NCI-H510A treated with DMSO at 0.1 percent for 48 hours (cell line): ENCODE measurements around the gene SIX2.

Experiments
- DNase-seq: peaks from one replicate; lab custom pipeline; 2025; lab: John Stamatoyannopoulos, UW

SIX2 gene

GRCh38 chr2:45000921-45001868 lies 8.1 kb downstream of the SIX2 start:
- DNase-seq = no peak

GRCh38 chr2:45000341-45000901 lies 8.8 kb downstream of the SIX2 start:
- no peak for DNase-seq

GRCh38 chr2:44999540-44999939 lies 9.7 kb downstream of the SIX2 start:
- no peak for DNase-seq

DNA sequence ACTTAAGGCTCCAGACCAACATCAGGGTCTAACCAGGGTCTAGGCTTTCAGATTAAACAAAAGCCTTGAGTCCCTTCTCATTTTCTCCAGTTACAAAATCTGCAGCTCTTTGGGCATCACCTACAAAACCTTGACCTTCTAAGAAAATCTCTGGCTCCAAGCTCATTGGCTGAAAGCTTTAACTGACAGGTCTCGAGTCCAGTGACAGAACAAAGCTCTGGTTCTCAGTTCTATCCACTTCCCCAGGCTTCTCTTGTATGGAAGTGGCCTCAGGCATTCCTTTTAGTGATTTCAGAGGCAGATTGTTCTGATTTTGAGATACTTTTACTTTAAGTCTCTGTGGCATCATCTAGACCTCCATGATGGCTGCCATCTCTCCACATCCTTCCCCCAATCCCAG lies 11.3 kb downstream of the SIX2 start:
- no peak for DNase-seq

DNA sequence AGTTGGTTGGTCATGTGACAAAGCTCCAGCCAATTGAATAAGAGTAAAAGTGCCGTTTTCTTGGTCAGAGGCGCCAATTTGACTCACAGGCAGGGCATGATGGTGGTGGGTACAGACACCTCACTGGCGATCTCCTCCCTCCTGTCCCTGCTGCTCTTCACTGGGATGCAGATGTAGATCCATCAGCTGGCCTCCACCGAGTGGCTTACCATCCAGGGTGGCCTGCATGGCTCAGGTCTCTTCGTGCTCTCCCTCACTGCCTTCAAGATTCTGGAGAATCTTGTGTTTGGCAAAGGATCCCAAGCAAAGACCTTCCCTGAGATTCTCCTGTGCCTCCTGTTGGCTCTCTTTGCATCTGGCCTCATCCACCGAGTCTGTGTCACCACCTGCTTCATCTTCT lies 12.9 kb downstream of the SIX2 start:
- DNase-seq = no peak

DNA sequence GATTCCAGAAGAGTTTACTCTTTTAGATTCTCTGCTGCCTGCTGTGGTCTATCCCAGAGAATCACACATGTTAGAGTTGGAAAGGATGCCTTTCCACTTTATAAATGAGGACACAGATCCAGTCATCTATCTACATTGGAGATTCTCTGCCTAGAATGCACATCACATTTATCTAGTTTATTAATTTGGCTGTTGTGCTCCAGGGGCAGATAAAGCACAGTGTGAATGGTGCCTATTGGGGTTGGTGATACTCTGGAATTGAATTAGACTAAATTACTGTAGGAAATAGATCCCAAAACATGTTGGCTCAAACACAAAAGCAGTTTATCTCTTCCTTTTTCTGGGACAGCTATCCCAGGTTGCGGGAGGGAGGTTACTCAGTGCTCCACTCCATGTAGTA lies 14.9 kb downstream of the SIX2 start:
- no peak for DNase-seq

DNA sequence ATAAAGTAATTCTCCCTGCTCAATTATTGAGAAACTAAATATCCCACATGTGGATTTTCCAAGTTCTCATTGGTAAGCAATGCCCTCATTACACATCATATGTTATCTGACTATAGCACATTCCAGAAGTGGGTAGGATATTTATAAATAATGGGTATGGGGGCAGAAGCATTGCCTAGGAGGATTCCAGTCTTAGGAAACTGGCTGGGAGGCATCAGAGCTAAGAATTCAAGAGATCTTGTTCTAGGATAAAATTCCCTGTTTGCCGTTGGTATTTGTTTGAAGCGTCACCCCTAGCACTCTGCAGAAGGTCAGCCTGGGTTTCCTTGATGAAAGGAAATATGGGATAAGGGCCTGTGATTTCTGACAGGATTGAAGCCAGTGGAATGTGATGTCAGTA lies 20.1 kb downstream of the SIX2 start:
- DNase-seq = no peak

DNA sequence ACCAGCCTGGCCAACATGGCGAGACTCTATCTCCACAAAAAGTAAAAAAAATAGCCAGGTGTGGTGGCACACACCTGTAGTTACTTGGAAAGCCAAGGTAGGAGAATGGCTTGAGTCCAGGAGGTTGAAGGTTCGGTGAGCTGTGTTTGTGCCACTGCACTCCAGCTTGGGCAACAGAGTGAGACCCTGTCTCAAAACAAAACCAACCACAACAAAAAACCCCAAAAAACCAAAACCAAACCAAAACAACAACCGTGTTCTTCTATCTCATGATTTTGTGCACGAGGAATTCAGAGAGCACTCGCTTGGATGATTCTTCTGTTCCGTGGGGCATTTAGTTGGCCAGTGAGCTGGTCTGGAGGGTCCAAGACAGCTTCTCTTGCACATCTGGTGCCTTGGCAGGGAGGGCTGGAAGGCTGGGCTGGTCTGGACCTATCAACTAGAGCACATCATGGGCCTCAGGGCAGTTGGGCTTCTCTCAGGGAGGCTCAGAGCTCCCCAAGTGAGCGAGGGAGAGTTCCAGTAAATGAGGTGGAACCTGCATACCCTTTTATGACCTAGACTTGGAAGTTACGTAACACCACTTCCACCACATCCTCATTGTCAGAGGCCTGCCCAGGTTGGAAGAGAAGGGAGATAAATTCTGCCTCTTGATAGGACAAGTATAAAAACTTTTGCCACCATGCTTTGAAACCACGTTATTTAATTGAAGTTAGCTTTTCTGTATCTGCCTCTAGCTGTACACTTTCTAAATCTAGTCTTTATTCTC lies 25.2 kb downstream of the SIX2 start:
- no peak for DNase-seq

DNA sequence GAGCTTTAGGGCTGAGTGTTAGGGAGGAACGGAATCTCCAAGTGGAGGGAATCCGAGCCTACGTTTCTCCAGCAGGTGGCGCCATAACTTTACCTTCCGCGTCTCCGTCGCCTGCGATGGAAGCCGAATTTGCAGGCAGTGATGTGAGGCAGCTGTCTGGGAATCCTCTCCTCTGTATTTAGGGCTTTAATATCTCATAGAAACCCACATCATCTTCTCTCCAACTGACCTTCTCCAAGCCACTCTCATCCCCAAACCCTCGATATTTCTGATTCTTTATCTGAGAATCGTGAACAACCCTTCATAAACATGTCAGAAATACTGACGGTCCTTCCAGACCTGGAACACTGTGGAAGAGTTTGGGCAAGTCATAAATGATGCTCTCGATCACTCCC lies 27.5 kb downstream of the SIX2 start:
- DNase-seq = peak; percentile 85

GRCh38 chr2:44980751-44981713 lies 28.2 kb downstream of the SIX2 start:
- DNase-seq = no peak

GRCh38 chr2:44979581-44979980 lies 29.7 kb downstream of the SIX2 start:
- DNase-seq = no peak

DNA sequence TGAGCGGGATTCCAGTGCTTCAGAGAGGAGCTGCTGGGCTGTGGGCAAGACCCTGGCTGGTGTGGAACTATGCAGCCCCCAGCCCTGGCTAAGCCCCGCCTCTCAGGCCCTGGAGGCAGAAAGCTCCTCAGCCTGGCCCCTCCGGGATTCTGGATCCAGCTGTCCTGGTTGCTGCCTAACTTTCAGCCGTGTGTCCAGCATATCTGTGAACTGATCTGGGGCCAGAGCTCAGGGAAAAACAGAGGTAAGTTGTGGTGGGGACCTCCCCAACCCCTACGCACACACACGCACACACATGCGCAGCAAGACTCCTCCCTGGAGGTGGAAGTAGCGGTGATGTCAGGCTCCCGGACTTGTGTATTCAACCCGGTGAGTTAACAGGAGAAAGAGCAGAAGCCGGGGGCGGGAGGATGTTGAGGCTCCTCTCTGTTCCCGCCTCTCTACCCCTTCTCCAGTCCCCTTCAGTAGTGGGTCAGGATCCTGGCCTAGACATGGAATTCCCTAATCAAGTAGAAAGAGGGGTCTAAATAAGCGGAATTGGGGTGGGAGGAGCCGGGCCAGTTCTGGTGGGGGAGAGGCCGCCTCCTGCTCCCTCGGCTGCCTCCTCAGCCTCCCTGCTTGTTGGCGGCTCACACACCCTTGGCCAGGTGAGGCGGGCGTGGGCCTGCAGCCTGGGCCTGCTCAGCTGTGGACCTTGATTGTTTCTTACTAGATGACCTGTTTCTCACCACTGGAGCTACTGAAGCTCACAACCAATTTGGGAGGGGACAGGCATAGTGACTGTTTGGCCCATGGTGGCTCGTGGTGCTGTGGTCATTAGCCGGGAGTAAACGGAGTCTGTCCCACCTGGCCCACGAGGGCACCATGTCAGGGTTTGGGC lies 33.4 kb downstream of the SIX2 start:
- no peak for DNase-seq

- peak; percentile 53 for DNase-seq
Measured at GRCh38 chr2:44974064-44974715, 35.1 kb downstream of the SIX2 start.

GRCh38 chr2:44972771-44973535 lies 36.3 kb downstream of the SIX2 start:
- peak; percentile 20 for DNase-seq

- DNase-seq = no peak
Measured at GRCh38 chr2:44970846-44971450, 38.3 kb downstream of the SIX2 start.

DNA sequence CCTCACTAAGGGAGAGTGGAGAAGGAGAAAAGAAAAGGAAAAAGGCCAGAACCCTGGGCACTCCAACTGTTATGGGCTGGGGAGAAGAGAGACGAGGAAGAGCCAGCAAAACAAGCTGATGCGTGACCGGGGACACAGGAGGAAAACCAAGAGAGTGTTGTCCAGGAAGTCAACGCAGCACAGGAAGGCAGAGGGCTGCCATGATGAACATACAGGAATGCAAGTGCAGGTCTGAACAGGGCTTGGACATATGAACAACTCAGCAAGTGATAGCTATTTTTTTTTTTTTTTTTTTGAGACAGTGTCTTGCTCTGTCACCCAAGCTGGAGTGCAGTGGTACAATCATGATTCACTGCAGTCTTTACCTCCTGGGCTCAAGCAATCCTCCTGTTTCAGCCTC lies 39.3 kb downstream of the SIX2 start:
- no peak for DNase-seq

DNA sequence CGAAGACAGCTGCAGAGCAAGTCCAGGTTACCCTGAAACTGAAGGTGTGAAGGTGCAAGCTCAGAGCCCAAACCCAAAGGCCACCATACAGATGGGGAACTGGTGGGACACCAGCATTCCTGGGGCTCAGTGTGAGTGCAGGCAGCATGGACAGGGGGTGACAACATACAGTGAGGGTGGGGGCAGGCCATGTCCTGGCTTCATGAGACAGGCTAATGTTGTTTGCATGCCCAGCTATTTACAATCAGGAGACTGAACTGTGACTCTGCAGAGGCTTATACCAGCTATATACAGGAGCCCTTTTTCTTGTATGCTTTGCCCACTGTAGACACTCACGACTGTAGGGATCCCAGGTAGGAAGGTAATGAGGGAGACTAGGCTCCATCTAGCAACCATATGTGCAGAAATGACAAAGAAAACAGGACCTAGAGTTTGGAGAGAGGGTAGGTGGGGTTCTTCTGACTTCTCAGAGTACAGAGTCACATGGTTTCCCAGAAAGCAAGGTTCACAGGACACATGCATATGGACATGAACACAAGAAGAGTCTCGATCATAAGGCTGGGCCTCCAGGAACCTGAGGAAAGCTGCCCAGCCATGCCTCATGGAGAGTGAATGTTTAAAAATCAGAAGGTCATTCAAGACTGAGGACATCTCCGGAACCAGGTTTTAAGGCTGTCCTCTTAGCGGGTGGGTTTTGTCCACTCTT lies 41.4 kb downstream of the SIX2 start:
- no peak for DNase-seq

DNA sequence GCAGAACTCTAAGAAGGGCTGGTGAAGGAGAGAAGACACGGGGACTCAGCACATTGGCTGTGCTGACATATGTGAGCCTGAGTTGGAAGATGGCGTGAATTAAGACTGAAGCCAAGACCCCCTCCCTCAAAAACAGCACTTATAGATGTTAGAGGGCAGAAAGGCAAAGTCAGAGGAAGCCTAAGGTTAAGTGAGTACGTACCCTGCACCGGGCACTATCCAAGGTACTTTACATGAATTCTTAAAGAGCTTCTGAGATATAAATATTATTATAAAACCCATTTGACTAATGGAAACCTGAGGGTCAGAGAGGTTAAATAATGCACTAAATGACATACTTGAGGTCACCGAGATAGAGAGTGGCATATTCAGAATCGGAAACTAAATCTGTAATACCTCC lies 42.2 kb downstream of the SIX2 start:
- no peak for DNase-seq
